GM12872 (cell line): ENCODE measurements around the gene ALDH3A1.

Source experiments
- TF ChIP-seq, protein P1 (sequence below): IDR thresholded peaks from 3 replicates; pipeline ENCODE4 v1.5.1; 2011; ENCODE audit warnings: low read depth, mild to moderate bottlenecking, low read length, moderate library complexity; ENCODE audit not compliant: insufficient read depth

ALDH3A1 gene

GRCh38 chr17:19756546-19756945 is 8.4 kb upstream of the ALDH3A1 start:
- TF ChIP-seq, protein P1, sequence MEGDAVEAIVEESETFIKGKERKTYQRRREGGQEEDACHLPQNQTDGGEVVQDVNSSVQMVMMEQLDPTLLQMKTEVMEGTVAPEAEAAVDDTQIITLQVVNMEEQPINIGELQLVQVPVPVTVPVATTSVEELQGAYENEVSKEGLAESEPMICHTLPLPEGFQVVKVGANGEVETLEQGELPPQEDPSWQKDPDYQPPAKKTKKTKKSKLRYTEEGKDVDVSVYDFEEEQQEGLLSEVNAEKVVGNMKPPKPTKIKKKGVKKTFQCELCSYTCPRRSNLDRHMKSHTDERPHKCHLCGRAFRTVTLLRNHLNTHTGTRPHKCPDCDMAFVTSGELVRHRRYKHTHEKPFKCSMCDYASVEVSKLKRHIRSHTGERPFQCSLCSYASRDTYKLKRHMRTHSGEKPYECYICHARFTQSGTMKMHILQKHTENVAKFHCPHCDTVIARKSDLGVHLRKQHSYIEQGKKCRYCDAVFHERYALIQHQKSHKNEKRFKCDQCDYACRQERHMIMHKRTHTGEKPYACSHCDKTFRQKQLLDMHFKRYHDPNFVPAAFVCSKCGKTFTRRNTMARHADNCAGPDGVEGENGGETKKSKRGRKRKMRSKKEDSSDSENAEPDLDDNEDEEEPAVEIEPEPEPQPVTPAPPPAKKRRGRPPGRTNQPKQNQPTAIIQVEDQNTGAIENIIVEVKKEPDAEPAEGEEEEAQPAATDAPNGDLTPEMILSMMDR, result no peak

DNA sequence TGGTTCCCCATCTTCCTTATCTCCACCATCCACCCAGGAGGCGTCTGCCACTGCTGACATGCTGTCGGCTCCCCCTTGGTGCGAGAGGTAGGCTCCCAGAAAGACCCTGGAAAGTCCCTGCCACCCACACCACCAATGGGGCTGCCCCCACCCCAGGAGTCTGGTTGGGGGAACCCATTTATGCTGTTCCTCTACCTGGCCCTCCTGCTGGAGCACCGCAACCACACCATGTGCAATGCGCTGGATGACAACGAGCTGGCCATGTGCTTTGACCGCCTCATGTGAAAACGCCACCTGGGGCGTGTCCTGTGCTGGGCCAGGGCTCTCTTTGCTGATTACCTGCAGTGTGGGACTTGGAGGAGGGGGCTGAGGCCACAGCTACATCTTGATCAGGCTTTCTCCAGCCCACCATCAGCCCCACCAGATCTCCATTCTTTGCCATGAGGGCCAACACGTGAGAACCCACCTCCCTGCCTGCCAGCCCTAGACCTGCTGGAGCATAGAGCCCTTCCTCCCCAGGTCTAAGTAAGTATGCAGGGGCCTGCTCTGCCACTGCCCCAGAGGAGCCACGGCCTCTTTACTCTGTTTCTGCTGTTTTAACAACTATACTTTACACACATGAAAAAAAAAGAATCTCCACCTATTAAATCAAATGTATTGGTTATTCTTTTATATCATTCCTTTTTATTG is 7.9 kb upstream of the ALDH3A1 start:
- TF ChIP-seq, protein P1, result no peak

DNA sequence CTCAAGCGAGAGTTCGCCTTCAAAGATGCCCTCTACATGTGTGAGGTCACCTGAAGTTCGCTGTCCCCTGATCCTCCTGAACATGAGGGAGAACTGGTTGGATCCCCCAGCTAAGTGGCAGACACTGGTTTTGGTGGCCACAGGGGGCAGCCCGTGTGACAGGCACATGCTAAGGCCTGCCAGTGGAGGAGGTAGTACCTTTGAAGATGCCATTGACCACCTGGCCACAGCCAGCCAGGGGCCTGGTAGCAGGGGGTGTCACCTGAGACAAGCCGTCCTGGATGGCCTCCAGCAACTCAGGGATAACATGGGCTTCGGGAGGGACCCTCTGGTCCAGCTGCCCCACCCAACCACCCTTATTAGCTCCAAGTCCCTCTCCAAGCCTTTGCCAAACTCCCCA is 7.3 kb upstream of the ALDH3A1 start:
- TF ChIP-seq, protein P1, result no peak

- TF ChIP-seq, protein P1, result peak; percentile 23; the same call in 1 of the 3 replicates
Measured at GRCh38 chr17:19753661-19754463, 5.8 kb upstream of the ALDH3A1 start.

DNA sequence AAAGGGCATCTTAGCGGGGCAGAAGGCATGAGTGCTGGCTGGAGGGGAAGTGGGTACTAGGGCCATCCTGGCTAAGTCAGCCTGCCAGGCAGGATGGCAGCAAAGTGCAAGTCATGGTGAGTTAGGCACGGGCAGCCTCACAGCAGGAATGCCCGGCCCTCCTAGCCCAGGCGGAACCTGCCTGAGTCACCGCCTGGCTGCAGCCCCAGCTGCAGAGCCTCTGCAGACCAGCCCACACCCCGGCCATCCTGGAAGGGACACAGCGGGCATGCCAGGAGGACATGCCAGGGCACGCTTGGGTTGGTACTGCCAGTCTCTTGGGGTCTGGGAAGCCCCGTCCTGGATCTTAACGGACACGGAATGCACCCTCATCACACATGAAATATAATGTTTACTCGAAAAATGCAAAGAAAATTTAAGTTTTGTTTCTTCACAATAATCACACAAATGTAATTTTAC is 5.0 kb upstream of the ALDH3A1 start:
- TF ChIP-seq, protein P1, result no peak

GRCh38 chr17:19752216-19753050 is 4.3 kb upstream of the ALDH3A1 start:
- TF ChIP-seq, protein P1, result no peak

DNA sequence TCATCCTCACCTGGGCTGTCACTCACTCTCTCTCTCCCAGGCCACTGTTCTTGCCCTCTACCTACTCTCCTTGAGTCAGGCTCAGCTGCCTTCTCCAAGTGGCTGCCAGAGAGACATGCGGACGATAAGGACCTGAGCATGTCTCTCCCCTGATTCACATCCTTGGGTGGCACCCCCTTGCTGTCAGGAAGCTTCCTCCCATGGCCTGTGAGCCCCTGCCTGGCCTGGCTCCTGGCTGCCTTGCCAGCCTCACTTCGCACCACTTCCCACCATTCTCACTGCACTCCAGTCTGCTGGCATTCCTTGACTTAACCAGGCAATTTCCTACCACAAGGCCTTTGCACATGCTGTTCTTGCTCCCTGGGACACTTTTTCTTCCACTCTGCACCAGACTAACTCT is 2.7 kb upstream of the ALDH3A1 start:
- TF ChIP-seq, protein P1, result no peak
